ENCODE measurements around the gene BAG3.

Gene BAG3

GRCh38 chr10:119725828-119726675, 74.9 kb downstream of the BAG3 start, which contains the start of gene INPP5F (continued):
- TF ChIP-seq ZNF843 (tag by site-specific recombination; IDR thresholded peaks at IDR 0.05) (no peak), ZNF518A (tag by site-specific recombination; conservative IDR thresholded peaks at IDR 0.05; ENCODE audit: low read depth) (no peak), ZNF585B (tag by site-specific recombination; IDR thresholded peaks at IDR 0.05) (no peak), TCF7L2 (IDR thresholded peaks at IDR 0.05; ENCODE audit: borderline replicate concordance, low read depth, low read length) (no peak), HOXD13 (CRISPR knock-in tag; IDR thresholded peaks at IDR 0.05; ENCODE audit: borderline replicate concordance) (no peak), ZNF221 (tag by site-specific recombination; IDR thresholded peaks at IDR 0.05; ENCODE audit: borderline replicate concordance) (no peak), ZNF449 (tag by site-specific recombination; IDR thresholded peaks at IDR 0.05) (no peak), ZNF19 (tag by site-specific recombination; IDR thresholded peaks at IDR 0.05; ENCODE audit: low read depth) (no peak), ZNF184 (tag by site-specific recombination; IDR thresholded peaks at IDR 0.05) (peak; percentile 45; the same call in 1 of the 2 replicates), ZFP41 (tag by site-specific recombination; IDR thresholded peaks at IDR 0.05; ENCODE audit: borderline replicate concordance) (no peak), WT1 (tag by site-specific recombination; IDR thresholded peaks at IDR 0.05) (peak; percentile 90), ZNF596 (tag by site-specific recombination; IDR thresholded peaks at IDR 0.05) (peak; percentile 47), ZNF529 (tag by site-specific recombination; IDR thresholded peaks at IDR 0.05; ENCODE audit: insufficient replicate concordance) (no peak), ZNF302 (tag by site-specific recombination; IDR thresholded peaks at IDR 0.05; ENCODE audit: low read depth) (no peak), ZBTB11 (tag by site-specific recombination; conservative IDR thresholded peaks at IDR 0.05; ENCODE audit: low read depth) (peak; percentile 93), ZNF645 (tag by site-specific recombination; IDR thresholded peaks at IDR 0.05) (no peak), ZNF157 (tag by site-specific recombination; IDR thresholded peaks at IDR 0.05) (no peak), ZNF558 (tag by site-specific recombination; IDR thresholded peaks at IDR 0.05) (no peak), KLF8 (tag by site-specific recombination; IDR thresholded peaks at IDR 0.05) (peak; percentile 99), KLF16 (tag by site-specific recombination; IDR thresholded peaks at IDR 0.05) (peak; percentile 86), ZNF664 (tag by site-specific recombination; IDR thresholded peaks at IDR 0.05) (no peak), KLF7 (tag by site-specific recombination; IDR thresholded peaks at IDR 0.05; ENCODE audit: borderline replicate concordance) (no peak)

All from HEK293 (cell line).